GM18870 (cell line): ENCODE measurements around the gene UCHL3.
A peak's percentile ranks its signal among the peaks of the same experiment; 100 is the strongest.
"Not testable (repeated sequence)": the region's sequence is repeated elsewhere in the genome, so short reads cannot be mapped to it uniquely, and the experiment has no call there.

ENCODE experiments used
- ATAC-seq: cut with Tn5 transposase; IDR thresholded peaks from one replicate; pipeline ENCODE4 v1.9.1; 2021; ENCODE audit warnings: moderate library complexity; ENCODE audit not compliant: unreplicated experiment

Gene UCHL3

DNA sequence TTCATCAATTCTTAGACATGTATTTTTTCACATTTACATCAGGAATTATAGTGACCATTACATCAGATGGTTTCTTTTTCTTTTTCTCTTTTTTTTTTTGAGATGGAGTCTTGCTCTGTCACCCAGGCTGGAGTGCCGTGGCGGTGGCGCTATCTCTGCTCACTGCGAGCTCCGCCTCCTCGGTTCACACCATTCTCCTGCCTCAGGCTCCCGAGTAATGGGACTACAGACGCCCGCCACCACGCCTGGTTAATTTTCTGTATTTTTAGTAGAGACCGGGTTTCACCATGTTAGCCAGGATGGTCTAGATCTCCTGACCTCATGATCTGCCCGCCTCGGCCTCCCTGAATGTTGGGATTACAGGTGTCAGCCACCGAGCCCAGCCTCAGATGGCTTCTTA, 4.2 kb upstream of the UCHL3 start:
- not testable (repeated sequence) for ATAC-seq

GRCh38 chr13:75547917-75548316, 1.7 kb upstream of the UCHL3 start:
- ATAC-seq = no peak

DNA sequence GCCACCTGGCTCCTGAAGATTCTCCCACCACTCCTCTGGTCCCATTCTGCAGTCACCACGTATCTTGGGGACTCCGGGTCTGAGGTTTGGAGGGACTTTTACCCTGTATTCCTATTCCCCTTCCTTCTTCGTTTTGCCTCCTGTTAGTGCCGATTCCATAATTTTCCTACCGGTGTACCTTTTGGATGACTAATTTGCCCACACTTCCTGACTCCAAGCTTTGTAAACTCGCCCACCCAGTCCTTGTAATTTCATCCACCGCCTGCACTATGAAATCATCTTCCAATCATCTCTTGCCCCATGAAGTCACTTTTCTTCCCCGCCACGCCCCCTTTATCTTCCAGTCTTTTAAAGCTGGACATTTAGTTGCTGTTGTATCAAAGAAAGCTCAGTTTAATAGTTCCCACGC, 572 bp downstream of the UCHL3 start:
- ATAC-seq = peak; percentile 4

- no peak for ATAC-seq
These were observed 4.9 kb downstream of the UCHL3 start for GRCh38 chr13:75554464-75554863.

DNA sequence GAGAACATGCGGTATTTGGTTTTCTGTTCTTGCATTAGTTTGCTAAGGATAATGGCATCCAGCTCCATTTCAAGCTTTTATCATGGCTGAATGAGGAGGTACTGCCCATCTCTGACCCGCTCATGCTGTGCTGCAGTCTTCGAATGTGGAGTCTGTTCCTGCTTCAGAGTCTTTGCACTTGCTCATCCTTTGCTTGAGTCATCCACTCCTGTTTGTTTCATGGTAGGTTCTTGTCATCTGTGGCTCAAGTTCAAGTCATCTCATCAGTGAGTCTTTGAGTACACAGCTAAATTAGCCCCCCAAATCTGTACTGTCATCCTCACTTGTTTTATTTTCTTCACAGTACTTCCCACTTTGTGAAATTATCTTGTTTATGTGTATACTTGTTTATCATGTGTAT, 5.4 kb downstream of the UCHL3 start:
- ATAC-seq = no peak

- no peak for ATAC-seq
These were observed 6.2 kb downstream of the UCHL3 start for GRCh38 chr13:75555836-75556235.

DNA sequence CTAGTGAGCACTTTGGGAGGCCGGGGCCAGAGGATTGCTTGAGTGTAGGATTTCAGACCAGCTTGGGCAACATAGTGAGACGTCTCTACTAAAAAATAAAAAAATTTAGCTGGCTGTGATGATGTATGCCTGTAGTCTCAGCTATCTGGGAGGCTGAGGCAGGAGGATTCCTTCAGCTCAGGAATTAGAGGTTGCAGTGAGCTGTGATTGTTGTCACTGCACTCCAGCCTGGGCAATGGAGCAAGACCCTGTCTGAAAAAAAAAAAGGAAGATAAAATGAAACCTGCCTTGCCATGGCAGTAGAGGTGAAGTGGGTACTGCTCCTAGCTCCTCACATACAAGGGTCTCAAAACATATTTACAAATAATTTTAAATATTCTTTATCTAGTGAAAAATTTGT, 7.4 kb downstream of the UCHL3 start:
- ATAC-seq = no peak

DNA sequence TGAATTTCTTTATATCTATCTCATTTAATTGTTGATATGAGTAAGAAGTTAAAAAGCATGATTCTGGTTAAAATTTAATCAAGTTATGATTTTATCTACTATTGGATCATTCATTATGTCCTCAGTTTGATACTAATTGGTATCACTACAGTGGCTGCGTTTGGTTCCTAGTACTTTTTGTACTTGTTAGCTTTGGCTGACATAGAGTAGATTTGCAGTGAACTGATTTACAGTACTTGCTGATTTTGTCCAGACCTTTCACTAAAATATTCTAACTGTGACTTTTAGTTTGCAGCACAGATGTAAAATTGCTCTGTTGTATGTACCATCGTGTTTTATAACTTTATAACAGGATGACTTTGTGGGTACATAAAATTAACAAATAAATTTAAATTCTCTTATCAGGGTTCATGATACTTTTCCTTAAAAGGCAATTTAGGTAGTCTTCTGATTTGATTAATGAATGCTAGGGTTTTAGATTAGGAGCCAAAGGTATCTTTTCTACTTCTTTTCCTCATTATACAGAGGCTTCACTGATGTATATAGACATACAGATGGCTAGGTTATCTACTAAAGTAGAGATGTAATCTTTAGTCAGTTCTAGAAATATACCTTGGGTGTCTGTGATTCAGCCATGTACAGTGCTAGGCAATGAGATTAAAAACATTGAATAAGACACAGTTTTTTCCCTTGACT, 8.7 kb downstream of the UCHL3 start:
- ATAC-seq = no peak

DNA sequence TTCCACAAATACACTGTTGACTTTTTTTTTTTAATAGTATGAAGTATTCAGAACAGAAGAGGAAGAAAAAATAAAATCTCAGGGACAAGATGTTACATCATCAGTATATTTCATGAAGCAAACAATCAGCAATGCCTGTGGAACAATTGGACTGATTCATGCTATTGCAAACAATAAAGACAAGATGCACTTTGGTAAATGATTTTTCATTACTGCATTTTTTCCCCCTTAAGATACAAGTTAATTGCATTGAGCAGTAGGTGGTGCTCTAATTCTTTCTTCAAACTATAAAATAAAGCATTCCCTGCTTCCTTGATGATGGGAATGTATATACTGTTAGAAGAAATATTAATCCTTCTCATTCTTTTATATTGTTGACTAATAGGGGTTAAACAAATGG, 17.1 kb downstream of the UCHL3 start:
- ATAC-seq = no peak

GRCh38 chr13:75569576-75569975, 20.0 kb downstream of the UCHL3 start:
- ATAC-seq = no peak

GRCh38 chr13:75579529-75579928, 29.9 kb downstream of the UCHL3 start:
- peak; percentile 67 for ATAC-seq

- no peak for ATAC-seq
These were observed 32.5 kb downstream of the UCHL3 start for GRCh38 chr13:75581874-75582640.

GRCh38 chr13:75583091-75583490, 33.5 kb downstream of the UCHL3 start:
- no peak for ATAC-seq

DNA sequence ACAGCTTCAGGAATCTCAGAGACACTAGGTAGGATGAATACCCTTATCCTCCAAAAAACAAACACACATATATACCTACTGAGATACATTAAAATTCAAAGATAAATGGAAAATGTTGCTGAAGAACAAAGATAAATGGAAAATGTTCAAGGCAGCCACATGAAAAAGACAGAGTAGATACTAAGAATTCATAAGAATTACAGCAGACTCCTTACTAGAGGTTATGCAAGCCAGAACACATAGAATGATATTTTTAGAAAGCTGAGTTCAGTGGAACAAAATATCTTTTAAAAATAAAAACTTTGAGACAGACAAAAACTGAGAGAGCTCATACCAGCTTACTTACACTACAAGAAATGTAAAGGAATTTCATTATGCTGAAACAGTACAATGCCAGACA, 35.6 kb downstream of the UCHL3 start:
- no peak for ATAC-seq

GRCh38 chr13:75587679-75588078, 38.1 kb downstream of the UCHL3 start:
- no peak for ATAC-seq

- ATAC-seq = no peak
These were observed 47.1 kb downstream of the UCHL3 start for GRCh38 chr13:75596657-75597182.

- no peak for ATAC-seq
These were observed 50.8 kb downstream of the UCHL3 start for GRCh38 chr13:75600371-75600770.

DNA sequence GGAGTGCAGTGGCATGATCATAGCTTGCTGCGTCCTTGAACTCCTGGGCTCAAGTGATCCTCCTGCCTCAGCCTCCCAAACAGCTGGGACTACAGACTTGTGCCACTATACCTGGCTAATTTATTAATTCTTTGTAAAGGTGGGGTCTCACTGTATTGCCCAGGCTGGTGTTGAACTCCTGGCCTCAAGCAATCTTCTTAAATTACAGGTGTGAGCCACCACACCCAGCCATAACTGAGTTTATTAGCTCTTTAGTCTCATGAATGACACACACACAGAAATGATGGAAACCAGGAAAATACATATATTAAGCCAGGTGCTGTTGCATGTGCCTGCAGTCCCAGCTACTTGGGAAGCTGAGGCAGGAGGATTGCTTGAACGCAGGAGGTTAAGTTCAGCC, 53.4 kb downstream of the UCHL3 start:
- ATAC-seq = no peak

DNA sequence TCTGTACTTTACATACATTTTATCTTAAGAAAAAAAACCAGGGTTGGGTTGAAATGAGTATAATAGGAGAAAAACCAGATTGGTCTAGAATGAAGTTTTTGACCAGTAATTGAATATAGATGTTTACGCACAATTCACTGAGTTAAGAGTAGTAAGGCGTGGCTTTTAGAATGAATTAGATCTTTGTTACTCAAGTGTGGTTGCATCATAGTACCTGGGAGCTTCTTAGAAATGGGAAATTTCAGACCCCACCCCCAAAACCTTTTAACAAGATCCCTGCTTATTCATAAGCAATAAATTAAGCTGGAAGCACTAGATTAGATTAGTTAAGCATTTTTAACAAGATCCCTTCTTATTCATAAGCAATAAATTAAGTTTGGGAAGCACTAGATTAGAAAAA, 57.9 kb downstream of the UCHL3 start:
- no peak for ATAC-seq

DNA sequence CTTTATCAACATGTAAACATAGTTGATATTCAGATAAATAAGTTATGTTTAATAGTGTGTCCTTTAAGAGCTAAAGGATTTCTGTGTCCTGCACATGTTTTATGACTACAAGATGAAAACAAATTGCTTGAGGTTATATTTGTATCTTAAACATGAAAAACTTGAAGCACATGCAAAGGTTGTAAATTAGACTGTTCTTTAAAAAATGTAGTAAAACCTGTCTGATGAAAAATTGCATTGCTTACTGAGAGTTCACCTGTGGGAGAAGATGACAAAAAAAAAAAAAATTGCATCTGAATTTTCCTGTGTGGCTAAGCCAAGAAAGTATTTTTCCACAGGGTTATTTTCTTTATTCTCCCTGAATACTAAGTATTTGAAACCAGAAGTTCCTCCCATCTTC, 60.9 kb downstream of the UCHL3 start:
- no peak for ATAC-seq

- no peak for ATAC-seq
These were observed 62.8 kb downstream of the UCHL3 start for GRCh38 chr13:75612354-75612753.

GRCh38 chr13:75617230-75617629, 67.6 kb downstream of the UCHL3 start:
- ATAC-seq = no peak
